NCI-H82 (cell line): ENCODE measurements around the gene SERPINB2.
A peak's percentile ranks its signal among the peaks of the same experiment; 100 is the strongest.
"Not testable (repeated sequence)": the region's sequence is repeated elsewhere in the genome, so short reads cannot be mapped to it uniquely, and the experiment has no call there.

Source experiments
- DNase-seq: peaks from one replicate; lab custom pipeline; 2025; lab: John Stamatoyannopoulos, UW

SERPINB2 gene

GRCh38 chr18:63889626-63890025 lies 2.1 kb downstream of the SERPINB2 start:
- no peak for DNase-seq

GRCh38 chr18:63890237-63890949 lies 2.9 kb downstream of the SERPINB2 start:
- DNase-seq = no peak

- peak; percentile 77 for DNase-seq
Measured at GRCh38 chr18:63890950-63891304, 3.4 kb downstream of the SERPINB2 start.

- no peak for DNase-seq
Measured at GRCh38 chr18:63892566-63892965, 5.1 kb downstream of the SERPINB2 start.

- no peak for DNase-seq
Measured at GRCh38 chr18:63894106-63894772, 6.7 kb downstream of the SERPINB2 start.

- DNase-seq = no peak
Measured at GRCh38 chr18:63895190-63895589, 7.7 kb downstream of the SERPINB2 start.

- no peak for DNase-seq
Measured at GRCh38 chr18:63897072-63897471, 9.6 kb downstream of the SERPINB2 start.

- no peak for DNase-seq
Measured at GRCh38 chr18:63899206-63899605, 11.7 kb downstream of the SERPINB2 start.

GRCh38 chr18:63903851-63904570 lies 16.5 kb downstream of the SERPINB2 start:
- DNase-seq = no peak

- no peak for DNase-seq
Measured at GRCh38 chr18:63904694-63905093, 17.2 kb downstream of the SERPINB2 start.

- no peak for DNase-seq
Measured at GRCh38 chr18:63905361-63905760, 17.9 kb downstream of the SERPINB2 start.

GRCh38 chr18:63906056-63906455 lies 18.6 kb downstream of the SERPINB2 start:
- DNase-seq = no peak

- DNase-seq = no peak
Measured at GRCh38 chr18:63907664-63908063, 20.2 kb downstream of the SERPINB2 start, which contains the start of gene SERPINB10. Gene SERPINB10 (plus strand): TSS chr18:63907958. CDS start chr18:63915511, 7,553 bp downstream.

GRCh38 chr18:63908858-63909257 lies 21.4 kb downstream of the SERPINB2 start:
- no peak for DNase-seq

GRCh38 chr18:63909870-63910269 lies 22.4 kb downstream of the SERPINB2 start:
- DNase-seq = no peak

GRCh38 chr18:63917817-63918216 lies 30.3 kb downstream of the SERPINB2 start:
- DNase-seq = no peak

GRCh38 chr18:63922049-63922448 lies 34.5 kb downstream of the SERPINB2 start:
- DNase-seq = no peak

GRCh38 chr18:63924551-63924950 lies 37.0 kb downstream of the SERPINB2 start:
- DNase-seq = peak; percentile 41

- DNase-seq = no peak
Measured at GRCh38 chr18:63928331-63928730, 40.8 kb downstream of the SERPINB2 start.

- DNase-seq = not testable (repeated sequence)
Measured at GRCh38 chr18:63929369-63929768, 41.9 kb downstream of the SERPINB2 start.

GRCh38 chr18:63930773-63931354 lies 43.4 kb downstream of the SERPINB2 start:
- no peak for DNase-seq

- DNase-seq = peak; percentile 92
Measured at GRCh38 chr18:63936156-63936931, 48.8 kb downstream of the SERPINB2 start.
